Left lobe of liver (tissue), 2 donors: ENCODE measurements around the gene SF3B3. TPM values are rescaled to one million over a fixed set of nuclear protein-coding genes. Genes with fewer than 3 reads are reported as not detected.
A peak's percentile ranks its signal among the peaks of the same experiment; 100 is the strongest.
"Not testable (repeated sequence)": the region's sequence is repeated elsewhere in the genome, so short reads cannot be mapped to it uniquely, and the experiment has no call there.

Experiments used
- ATAC-seq: fragments of 200-7000 bp; cut with Tn5 transposase; one replicate; pipeline ENCODE4 v1.9.1; 2020; ENCODE audit warnings: mild to moderate bottlenecking, moderate library complexity
- DNase-seq: peaks from one replicate; pipeline ENCODE4 v3.0.0-alpha.2; 2020; ENCODE audit warnings: low spot score
- total RNA-seq: library from RNA; stranded (reverse); gene quantifications from one replicate; pipeline ENCODE4 v1.2.1, GENCODE V29; 2021
- donor health status: DM: no; HTN: no; CAD: no; lungs with moderate emphysema.
- donor health status: DM: no; HTN: yes; CAD: no.

SF3B3 gene
- total RNA-seq, 1 donor from 2014 or later, result 92.3 TPM

DNA sequence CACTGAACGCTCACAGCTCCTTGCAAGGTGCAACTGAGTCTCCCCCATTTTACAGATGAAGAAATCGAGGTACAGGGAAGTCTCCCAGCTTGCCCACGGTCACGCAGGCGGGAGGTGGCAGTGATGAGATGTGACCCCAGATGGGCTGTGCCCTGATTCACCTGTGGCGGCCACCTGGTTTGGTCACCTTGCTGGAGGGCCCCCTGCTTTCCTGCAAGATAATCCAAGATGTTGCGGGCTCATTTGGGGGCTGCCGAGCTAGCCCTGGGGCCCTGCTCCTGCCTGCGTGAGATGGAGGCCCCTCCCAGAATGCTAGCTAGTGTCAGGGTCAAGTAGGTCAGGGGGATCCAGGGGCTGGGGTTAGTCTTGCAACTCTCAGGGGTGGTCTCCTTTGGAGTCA, 63.1 kb downstream of the SF3B3 start:
- DNase-seq, result no peak
- no peak for ATAC-seq

DNA sequence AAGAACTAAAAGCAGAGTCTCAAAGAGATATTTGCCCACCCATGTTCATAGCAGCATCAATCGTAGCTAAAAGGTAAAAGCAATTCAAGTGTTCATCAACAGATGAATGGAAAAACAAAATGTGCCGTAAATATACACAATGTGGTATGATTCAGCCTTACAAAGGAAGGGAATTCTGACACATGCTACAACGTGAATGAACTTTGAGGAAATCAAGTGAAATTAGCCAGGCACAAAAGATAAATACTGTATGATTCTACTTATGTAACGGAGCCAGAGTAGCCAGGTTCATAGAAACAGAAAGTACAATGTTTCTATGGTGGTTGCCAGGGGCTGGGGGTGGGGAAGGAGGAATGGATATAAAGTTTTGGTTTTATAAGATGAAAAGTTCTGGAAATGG, 64.9 kb downstream of the SF3B3 start:
- ATAC-seq (no peak), DNase-seq (no peak)

DNA sequence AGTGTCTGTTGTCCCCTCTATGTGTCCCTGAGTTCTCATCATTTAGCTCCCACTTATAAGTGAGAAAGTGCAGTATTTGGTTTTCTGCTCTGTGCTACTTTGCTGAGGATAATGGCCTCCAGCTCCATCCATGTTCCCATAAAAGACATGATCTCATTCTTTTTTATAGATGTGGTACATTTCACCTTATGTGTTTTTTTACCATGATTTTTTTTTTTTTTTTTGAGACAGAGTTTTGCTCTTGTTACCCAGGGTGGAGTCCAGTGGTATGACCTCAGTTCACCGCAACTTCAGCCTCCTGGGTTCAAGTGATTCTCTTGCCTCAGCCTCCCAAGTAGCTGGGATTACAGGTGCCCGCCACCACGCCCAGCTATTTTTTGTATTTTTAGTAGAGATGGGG, 65.8 kb downstream of the SF3B3 start:
- ATAC-seq, DNase-seq: not testable (repeated sequence)

DNA sequence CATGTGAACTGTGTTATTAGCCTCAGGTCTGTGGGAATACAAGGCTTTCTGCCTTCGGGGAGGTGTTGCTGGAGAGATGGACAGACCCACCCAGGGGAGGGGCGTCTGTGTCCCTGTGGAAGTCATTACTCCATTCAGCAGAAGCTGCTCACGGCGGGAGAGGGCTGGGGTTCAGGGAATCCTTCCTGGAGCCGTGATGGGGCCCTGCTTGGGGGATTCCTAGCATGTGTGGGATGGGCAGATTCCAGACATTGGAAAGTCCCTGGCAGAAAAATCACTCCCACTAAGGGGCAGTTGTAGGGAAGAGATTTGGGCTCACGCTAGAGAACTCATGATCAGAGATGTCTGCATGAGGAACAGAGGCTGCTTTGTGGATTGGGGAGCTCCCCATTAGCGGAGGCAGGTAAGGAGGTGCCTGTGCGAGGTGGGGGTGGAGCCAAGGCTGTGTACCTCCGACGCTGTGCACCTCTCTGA, 66.4 kb downstream of the SF3B3 start:
- DNase-seq (no peak), ATAC-seq (no peak)

DNA sequence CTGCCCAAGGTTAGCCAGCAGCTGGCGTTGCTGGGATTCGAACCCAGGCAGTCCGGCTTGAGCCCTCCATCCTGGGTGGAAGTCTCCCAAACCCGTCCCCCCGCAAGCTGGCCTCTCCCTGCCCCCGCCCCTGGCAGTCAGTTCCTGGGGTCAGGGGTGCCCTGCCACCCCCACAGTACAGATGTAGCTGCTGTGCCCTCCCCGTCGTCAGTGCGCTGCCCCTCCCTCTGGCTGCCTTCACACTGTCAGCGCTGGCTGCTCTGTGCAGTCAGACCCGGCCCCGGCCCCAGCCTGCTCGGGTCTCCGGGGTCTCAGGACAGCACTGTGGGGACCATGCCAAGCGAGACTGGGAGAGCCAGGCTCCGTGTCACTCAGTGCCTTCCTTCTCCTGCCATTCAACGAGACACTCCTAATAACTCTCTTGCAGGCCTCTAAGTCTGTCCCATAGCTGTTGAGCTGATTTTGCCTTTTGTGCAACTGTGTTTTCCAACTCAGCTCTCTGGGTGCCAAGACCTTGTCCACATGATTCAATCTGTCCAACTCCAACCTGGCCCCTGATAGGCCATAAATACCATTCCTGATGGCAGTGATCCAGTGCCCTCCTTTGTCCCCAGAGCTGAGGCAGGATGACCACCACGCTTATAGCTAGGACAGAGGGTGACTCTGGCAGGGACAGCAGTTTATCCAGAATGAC, 67.3 kb downstream of the SF3B3 start:
- DNase-seq (no peak), ATAC-seq (no peak)

DNA sequence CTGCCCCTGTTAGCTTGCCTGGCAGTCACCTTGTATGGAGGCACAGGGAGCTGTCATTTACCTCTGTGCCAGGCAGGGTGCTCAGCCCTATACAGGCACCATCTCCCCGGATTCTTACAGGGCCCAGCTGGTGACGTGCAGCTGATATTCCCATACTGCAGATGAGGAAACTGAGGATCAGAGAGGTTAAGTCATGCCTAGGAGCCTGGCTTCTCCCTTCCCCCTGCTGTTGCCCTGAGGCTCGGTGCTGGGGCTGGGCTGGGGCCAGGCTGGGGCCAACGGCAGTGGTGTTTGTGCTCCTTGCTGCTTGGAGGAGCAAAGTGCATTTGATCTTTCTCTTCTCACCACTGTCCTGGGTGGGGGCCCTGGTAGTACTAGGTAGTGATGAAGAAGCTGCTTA, 68.0 kb downstream of the SF3B3 start:
- peak; percentile 32 for ATAC-seq
- DNase-seq, result no peak

DNA sequence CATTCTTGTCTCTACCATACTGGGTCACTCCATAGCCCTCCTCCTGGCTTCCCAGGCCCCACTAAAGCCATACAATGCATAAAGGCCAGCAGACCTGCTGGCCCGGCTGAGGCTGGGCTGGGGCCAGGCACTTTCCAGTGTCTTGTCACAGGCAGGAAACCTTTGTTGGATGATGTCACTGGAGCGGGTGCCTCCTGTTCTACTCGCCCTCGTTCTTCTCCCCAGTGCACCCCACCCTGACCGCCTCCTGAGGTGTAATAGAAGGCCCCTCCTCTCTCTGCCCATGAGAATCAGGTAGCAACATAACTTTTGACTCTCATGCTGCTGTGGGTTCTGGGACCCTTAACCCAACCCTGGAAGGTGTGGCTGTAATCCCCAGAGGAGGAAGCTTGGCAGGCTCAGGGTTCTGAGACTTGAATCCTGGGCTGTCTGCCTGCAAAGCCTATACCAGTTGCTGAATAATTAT, 68.5 kb downstream of the SF3B3 start:
- DNase-seq (no peak), ATAC-seq (peak; percentile 26)

DNA sequence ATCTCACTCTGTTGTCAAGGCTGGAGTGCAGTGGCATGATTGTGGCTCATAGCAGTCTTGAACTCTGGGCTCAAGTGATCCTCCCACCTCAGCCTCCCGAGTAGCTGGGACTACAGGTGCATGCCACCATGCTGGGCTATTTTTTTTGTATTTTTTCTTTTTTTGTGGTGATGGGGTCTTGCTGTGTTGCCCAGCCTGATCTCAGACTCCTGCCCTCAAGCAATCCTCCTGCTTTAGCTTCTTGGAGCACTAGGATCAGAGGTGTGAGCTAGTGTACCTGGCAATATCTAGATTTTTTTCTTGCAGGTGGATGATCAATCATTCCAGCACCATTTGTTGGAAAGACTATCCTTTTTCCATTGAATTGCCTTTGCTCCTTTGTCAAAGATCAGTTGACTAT, 69.9 kb downstream of the SF3B3 start:
- DNase-seq (no peak), ATAC-seq (no peak)

DNA sequence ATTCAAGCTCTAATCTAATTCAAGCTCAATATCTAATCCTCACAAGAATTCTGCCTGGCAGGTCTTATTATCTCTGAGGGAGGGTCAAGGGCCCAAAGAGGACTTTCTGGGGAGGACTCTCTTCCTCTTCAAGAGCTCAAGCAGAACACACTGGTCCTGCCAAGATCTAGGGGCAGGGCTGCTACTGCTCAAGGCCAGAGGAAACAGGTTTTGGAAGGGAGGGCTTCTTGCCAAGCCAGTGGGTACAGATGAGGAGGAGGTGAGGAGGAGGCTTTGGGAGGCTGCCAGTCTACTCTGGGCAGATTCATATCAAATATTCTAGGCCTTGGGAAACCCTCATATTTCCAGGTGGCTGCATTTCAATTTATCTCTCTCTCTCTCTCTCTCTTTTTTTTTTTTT, 71.0 kb downstream of the SF3B3 start:
- ATAC-seq (no peak), DNase-seq (no peak)

DNA sequence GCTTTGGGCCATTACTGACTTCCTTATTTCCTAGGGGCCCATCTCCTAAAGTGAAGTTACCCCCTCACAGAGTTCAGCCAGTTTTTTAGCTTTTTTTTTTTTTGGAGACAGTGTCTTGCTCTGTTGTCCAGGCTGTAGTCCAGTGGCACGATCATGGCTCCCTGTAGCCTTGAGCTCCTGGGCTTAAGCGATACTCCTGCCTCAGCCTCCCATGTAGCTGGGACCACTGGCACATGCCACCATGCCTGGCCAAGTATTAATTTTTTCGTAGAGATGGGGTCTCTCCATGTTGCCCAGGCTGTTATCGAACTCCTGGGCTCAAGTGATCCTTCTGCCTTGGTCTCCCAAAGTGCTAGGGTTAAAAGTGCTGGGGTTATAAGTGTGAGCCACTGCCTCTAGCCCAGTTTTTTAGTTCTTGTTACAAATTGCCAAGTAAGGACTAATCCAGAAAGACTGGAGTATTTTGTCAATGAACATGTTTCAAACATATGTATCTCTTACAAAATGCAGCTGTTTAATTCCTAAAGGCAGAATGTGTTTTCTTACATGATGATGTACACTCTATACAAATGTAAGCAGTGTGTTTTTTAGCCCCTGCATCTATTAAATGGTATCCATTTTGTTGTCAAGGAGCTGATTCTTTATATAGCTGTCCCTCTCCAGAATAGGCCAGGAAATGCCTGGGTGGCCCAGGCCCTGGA, 73.7 kb downstream of the SF3B3 start:
- DNase-seq, result no peak
- ATAC-seq, result no peak

DNA sequence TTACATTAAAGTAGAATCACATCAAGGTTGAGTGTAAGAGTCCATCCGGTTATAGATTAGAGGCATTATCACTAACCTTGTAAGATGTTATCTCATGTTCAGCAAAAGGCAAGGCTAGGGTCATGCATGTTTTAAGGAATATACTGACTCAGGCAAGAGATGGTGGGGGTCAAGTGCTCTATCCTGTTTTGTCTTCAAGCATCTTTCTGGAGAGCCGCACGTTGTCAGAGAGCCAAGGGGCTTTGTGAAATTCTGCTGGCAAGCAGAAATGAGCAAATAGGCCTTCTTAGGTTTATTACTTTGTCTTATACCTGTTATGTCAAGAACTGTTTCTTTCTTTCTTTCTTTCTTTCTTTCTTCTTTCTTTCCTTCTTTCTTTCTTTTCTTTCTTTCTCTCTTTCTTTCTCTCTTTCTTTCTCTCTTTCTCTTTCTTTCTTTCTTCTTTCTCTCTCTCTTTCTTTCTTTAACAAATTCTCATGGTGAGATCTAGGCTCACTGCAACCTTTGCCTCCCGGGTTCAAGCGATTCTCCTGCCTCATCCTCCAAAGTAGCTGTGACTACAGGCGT, 75.4 kb downstream of the SF3B3 start:
- DNase-seq, result no peak
- peak; percentile 17 for ATAC-seq

DNA sequence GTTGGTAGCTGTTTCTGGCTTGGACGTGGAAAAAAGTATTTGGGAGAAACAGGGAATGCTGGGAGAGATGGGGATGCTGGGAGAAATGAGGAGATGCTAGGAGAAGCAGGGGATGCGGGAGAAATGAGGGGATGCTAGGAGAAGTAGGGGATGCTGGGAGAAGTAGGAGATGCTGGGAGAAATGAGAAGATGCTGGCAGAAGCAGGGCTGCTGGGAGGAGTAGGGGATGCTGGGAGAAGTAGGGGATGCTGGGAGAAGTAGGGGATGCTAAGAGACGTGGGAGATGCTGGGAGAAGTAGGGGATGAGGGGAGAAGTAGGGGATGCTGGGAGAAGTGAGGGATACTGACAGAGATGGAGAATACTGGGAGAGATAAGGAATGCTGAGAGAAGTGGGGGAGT, 77.1 kb downstream of the SF3B3 start:
- DNase-seq, result no peak
- no peak for ATAC-seq

DNA sequence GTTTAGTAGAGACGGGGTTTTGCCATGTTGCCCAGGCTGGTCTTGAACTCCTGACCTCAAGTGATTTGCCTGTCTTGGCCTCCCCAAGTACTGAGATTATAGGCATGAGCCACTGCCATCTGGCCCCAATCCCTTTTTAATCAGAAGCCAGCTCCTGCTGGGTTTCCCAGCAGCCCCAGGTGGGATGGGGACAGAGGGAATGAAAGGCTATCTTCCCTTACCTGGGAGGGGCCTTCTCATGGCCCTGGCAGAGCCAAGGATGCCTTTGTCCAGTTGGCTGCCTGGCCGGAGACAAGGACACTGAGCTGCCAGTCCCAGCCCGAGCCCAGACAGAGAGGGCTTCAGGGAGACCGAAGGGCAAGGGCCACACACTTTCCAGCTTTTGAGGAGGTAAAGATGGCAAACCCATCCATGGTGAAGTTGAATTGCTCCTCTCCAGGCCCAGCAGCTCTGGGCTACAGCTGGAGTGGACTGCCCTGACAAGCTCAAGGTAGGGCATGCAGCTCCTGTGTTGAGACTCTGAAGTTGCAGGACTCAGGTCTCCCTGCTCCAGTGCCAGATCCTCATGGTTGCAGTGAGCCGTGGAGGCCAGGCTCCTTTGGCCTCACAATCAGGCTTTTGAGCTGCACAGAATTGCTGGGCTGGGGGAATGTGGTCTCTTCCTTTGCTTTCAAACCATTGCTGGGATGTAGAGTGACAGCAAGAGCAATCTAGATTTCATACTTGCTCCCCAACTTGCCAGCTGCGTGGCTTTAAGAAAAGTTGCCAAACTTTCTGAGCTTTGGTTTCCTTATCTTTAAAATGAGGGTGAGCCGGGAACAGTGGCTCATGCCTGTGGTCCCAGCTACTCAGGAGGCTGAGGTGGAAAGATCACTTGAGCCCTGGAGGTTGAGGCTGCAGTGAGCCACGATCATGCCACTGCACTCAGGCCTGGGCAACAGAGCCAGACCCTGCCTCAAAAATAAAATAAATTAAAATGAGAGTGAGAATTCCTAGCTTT, 78.3 kb downstream of the SF3B3 start:
- no peak for ATAC-seq
- no peak for DNase-seq

DNA sequence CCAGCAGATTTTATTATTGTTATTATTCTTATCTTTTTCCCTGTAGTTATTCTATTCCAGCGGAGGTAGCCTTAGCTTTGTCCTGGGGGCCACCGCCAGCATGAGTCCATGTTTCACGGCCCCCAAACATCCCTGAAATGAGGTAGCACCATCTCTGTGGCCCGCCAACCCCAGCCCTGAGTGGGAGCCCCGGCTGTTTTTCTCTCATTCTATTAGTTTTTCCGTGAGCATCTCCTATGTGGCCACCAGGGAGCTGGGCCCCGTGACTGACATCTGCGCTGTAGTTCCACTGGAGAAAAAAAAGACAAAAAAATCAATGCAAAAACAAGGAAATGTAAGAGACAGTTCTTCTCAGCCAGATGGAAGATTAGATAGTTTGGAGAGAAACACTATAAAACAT, 79.2 kb downstream of the SF3B3 start:
- DNase-seq (no peak), ATAC-seq (no peak)

DNA sequence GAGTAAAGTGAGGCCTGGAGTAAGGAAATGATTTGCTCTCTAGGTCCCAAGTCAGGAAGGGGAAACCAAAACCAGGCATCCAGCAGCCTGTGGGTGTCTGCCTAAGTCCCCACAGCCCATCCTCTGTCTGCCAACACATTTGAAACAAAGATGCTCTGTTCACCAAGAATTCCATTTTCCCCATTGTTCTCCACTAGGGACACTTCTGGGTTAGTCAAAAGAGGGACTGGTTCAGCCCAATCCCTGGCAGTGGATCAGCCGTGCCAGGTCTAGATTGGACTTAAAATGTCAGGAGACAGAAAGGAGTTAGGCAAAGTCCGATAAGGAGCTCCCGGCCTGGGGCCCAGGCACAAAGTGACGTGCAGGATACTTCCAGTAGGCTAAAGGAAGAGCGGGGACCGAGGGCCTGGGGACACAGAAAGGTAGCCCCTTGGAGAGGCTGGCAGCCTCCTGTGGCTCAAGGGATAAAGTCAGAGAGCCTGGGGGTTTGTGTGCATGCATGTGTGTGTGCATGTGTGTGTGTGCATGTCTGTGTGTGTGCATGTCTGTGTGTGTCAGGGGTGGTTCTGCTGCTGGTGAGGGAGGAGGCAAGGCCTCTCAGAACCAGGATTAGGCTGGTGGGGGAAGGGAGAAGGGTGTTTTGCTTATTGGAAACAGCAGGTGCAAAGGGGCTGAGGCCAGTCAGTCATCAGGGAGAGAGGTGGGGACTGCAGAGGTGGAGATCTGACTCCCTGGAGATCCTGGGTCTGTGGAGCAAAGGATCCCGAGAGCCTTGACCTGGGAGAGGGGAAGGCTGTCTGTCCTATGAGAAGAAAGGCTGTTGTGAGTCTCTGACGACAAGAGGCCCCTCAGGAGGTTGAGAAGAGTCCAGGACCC, 81.0 kb downstream of the SF3B3 start:
- no peak for DNase-seq
- ATAC-seq, result no peak

DNA sequence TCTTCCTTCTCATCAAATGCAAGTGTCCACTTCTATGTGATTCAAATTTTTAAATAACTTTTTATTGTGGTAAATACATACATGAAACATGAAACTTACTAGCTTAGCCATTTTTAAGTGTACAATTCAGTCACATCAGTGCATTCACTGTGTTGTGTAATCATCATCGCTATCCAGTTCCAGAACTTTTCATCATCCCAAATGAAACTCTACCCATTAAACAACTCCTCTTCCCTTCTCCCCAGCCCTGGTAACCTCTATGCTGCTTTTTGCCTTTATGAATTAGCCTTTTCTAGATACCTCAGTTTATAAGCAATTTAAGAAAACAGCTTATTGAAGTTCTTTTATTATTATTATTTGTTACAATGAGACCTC, 81.7 kb downstream of the SF3B3 start:
- no peak for ATAC-seq
- DNase-seq, result no peak

DNA sequence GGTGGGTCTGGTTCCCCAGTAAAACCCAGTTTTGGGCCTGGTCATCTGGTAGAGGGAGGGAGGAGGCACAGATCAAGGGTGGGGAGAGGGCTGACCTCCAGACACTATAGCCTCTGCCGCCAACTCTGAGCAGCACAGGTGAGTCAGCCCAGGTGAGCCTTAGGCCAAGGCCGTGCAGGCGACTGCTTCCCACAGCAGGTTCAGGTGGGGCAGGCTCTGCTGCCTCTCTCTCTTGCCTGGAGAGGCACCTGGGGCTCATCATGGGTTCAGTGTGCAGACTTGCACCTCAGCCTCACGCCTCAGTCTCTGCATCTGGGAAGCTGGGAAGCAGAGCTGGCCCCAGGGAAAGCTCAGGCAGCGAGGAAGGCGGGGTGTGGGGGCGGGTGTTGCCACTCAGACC, 84.9 kb downstream of the SF3B3 start:
- ATAC-seq (no peak), DNase-seq (no peak)

DNA sequence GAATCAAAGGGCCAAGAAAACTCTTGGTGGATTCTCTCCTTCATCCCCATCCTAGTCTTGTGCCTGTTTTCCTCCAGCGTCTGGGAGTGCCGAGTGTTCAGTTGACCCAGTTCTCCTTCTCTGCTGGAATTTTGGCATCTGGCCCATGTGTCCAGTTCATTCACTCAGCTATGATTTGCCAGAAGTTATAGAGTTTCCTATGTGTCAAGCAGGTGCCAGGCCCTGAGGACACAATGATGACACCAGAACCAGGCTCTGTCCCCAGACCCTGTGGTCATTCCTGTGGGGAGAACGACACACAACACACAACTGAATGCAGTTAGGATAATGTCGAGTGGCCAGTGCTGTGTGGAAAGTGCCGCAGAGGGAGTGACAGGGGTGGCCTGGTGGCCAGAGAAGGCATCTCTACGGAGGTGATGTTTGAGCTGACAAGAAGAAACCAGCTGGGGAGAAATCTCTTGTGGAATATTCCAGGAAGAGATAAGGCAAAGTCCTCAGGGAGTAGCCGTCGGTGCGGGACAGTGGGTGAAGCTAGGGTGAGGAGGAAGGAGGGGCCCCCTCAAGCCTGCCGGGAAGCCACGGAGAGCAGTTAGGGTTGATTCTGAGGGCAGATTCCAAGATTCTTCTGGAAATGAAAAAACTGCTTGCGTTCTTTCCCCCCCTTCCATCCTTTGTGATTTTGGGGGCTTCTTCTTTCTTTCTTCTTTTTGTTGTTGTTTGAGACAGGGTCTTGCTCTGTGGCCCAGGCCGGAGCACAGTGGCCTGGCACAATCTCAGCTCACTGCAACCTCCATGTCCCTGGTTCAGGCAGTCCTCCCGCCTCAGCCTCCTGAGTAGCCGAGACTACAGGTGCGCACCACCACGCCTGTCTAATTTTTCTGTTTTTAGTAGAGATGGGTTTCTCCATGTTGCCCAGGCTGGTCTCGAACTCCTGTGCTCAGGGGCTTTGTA, 86.9 kb downstream of the SF3B3 start:
- ATAC-seq, result peak; percentile 32
- no peak for DNase-seq

DNA sequence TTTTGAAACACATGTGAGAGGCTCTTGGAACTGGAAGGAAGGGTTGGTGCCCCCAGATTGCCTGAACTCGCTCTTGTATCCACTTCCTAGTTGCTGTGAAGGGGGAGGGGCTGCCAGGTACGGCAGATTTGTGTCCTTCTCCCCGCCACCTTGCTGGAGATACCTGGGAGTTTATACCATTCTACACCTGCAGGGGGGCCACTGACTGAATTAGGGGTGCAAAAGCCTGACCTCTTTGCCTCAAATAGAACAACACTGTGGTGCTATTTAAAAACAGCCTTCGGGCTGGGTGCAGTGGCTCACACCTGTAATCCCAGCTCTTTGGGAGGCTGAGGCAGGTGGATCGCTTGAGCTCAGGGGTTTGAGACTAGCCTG, 87.6 kb downstream of the SF3B3 start:
- DNase-seq (no peak), ATAC-seq (no peak)
